22Rv1 (cell line): Measurements from ENCODE around the gene NFKBIE.

Source experiments
- CTCF ChIP-seq: fragments of 450-650 bp; IDR thresholded peaks from 2 replicates; pipeline ENCODE4 v1.5.1; 2017; ENCODE audit warnings: mild to moderate bottlenecking
- ZFX ChIP-seq: fragments of 450-650 bp; IDR thresholded peaks from 2 replicates; pipeline ENCODE4 v1.6.1; 2017; ENCODE audit warnings: antibody characterized with exemption, borderline replicate concordance

- no peak for TF ChIP-seq CTCF
- no peak for TF ChIP-seq ZFX
Measured at GRCh38 chr6:44232676-44233566, 32.4 kb downstream of the NFKBIE start.
